Measurements from ENCODE around the gene MOGAT2.

The MOGAT2 gene

DNA sequence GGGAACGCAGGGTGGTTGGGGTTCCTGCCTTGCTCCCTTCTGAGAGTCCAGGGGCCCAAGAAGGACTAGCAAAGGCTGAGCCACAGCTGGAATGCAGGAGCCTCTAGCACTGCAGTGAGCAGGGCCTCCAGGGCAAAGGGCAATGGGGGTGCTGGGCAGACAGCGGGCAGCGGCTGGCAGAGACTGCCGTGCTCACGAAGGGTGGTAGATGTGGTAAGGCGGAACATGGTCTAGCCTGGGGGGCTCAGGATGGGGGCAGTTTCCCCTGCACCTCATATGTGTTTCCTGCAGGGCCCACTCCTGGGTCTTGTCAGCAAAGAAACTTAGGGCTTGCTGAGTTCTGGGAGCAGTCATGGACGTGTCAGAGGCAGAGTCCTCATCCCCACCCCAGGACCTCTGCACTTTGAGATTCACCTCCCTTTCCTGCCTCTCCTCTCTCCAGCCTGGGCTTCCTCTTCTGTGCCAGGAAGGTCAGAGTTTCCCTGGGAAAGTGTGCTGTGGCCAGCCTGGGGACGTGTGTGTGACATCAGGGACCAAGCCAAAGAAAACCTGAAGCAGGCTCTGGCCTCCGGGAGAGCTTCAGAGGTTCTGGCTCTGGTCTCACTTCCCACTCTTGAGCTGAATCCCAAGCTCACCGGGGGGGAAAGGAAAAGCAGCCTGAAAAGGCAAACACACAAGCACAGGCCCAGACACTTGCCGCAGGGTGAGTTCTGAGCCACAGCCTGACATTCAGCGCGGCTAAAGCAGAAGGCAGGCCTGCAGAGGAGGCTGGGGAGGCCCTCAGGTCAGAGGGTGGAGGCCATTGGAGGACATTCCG lies 4.4 kb downstream of the MOGAT2 start:
- H3K4me2 ChIP-seq (ENCODE audit: low read length), result no peak overlapping the region
- H3K27me3 ChIP-seq (ENCODE audit: control insufficient read depth, insufficient read depth, low read length), result peaks cover 35% of the 10 kb centered on the region
- H3K4me1 ChIP-seq (ENCODE audit: control insufficient read depth, insufficient read depth, low read length), result no peaks in the 10 kb centered on the region
- H3K36me3 ChIP-seq (ENCODE audit: insufficient read depth, low read length), result no peaks in the 10 kb centered on the region
- no peaks in the 10 kb centered on the region for H3K9me3 ChIP-seq (replicated peaks; ENCODE audit: low read length)
- no peak overlapping the region for H3K9ac ChIP-seq (ENCODE audit: low read depth, low read length)
- H3K4me3 ChIP-seq (ENCODE audit: low read length), result no peak overlapping the region

DNA sequence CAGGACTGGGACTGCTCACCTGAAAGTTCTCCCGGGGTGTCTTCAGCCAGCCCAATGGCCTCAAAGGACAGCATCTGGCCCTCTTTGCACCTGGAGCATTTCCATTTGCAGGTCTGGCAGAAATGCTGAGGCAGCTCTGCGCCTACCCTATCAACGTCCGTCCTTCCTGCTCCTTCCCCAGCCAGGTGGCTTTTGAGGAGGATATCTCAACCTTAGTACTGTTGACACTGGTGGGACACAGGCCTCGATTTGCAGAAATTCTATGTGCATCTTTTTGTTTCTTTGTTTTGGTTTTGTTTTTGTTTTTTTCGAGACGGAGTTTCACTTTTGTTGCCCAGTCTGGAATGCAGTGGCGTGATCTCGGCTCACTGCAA lies 5.0 kb downstream of the MOGAT2 start:
- Histone ChIP-seq H3K4me1 (ENCODE audit: control insufficient read depth, insufficient read depth, low read length) (no peaks in the 10 kb centered on the region), H3K27me3 (ENCODE audit: control insufficient read depth, insufficient read depth, low read length) (peaks cover 31% of the 10 kb centered on the region), H3K4me3 (ENCODE audit: low read length) (no peak overlapping the region), H3K36me3 (ENCODE audit: insufficient read depth, low read length) (no peaks in the 10 kb centered on the region), H3K9me3 (replicated peaks; ENCODE audit: low read length) (no peaks in the 10 kb centered on the region), H3K9ac (ENCODE audit: low read depth, low read length) (no peak overlapping the region), H3K4me2 (ENCODE audit: low read length) (no peak overlapping the region)

DNA sequence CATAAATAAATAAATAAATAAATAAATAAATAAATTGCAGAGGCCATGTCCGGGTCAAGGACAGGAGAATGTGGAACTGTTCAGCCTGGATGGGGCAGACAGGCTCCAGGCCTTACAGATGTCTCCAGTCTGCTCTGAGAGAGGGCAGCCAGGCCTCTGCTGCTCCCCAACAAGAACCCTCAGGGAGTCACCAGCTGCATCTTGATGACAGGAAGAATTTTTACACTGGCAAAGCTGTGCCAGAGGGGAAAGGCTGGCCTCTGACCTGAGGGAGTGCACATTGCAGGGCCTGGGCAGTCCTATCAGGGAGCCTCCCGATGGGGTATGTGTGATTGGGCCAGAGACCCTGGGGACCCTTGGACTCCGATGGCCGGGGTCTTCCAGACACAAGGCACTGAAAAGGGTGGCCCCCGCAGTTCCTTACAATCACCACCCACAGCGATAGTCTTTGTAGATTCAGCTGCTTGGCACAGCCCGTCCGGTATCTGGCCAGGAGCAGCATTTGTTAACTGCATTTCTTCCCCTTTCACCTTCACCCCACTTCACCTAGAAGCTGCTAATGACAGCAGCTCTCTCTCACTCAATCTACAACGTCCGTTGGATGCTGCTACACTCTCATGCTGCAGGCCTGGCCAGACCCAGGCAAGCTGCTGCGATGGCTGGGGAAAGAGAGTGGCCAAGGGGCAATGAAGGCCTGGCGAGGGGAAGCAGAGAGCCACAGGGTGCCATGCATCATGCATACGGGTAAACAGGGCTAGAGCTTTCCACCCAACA lies 8.1 kb downstream of the MOGAT2 start:
- peaks cover 27% of the 10 kb centered on the region for H3K27me3 ChIP-seq (ENCODE audit: control insufficient read depth, insufficient read depth, low read length)
- H3K4me3 ChIP-seq (ENCODE audit: low read length), result no peak overlapping the region
- no peaks in the 10 kb centered on the region for H3K9me3 ChIP-seq (replicated peaks; ENCODE audit: low read length)
- no peaks in the 10 kb centered on the region for H3K4me1 ChIP-seq (ENCODE audit: control insufficient read depth, insufficient read depth, low read length)
- no peak overlapping the region for H3K4me2 ChIP-seq (ENCODE audit: low read length)
- no peak overlapping the region for H3K9ac ChIP-seq (ENCODE audit: low read depth, low read length)
- no peaks in the 10 kb centered on the region for H3K36me3 ChIP-seq (ENCODE audit: insufficient read depth, low read length)

DNA sequence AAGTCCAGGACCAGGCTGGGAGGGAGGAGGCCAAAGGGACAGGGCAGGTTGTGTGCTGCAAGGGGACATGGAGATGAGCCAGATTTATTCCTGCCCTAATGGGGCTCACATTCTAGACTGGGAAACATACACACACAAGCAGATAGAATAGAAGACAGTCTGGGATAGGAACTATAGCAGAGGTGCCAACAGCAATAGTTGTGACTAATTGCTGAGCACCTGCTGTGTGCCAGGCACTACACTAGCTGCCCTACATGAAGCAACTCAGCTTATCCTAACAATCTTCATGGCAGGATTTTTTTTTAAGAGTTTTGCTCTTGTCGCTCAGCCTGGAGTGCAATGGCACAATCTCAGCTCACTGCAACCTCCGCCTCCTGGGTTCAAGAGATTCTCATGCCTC lies 11.4 kb downstream of the MOGAT2 start:
- H3K9me3 ChIP-seq (replicated peaks; ENCODE audit: low read length), result no peaks in the 10 kb centered on the region
- no peaks in the 10 kb centered on the region for H3K36me3 ChIP-seq (ENCODE audit: insufficient read depth, low read length)
- no peaks in the 10 kb centered on the region for H3K4me1 ChIP-seq (ENCODE audit: control insufficient read depth, insufficient read depth, low read length)

DNA sequence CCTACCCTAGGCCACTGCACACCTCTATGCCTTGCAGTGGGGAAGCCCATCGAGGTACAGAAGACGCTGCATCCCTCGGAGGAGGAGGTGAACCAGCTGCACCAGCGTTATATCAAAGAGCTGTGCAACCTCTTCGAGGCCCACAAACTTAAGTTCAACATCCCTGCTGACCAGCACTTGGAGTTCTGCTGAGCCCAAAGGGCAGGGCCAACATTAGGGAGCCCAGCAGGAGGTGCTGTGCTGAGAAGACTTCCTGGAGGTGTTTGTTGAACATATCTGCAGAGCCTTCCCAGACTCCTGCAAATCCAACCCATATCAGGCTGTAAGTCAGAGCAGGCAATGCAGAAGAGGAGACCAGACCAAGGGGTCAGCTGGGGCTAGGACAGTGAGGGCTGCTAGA lies 13.5 kb downstream of the MOGAT2 start:
- H3K36me3 ChIP-seq (ENCODE audit: insufficient read depth, low read length), result no peaks in the 10 kb centered on the region
- no peaks in the 10 kb centered on the region for H3K9me3 ChIP-seq (replicated peaks; ENCODE audit: low read length)
- H3K9ac ChIP-seq (ENCODE audit: low read depth, low read length), result no peak overlapping the region
- no peak overlapping the region for H3K4me2 ChIP-seq (ENCODE audit: low read length)
- peaks cover 52% of the 10 kb centered on the region for H3K27me3 ChIP-seq (ENCODE audit: control insufficient read depth, insufficient read depth, low read length)
- no peaks in the 10 kb centered on the region for H3K4me1 ChIP-seq (ENCODE audit: control insufficient read depth, insufficient read depth, low read length)
- H3K4me3 ChIP-seq (ENCODE audit: low read length), result no peak overlapping the region

More for the DNA sequence above, 11.4 kb downstream of the MOGAT2 start:
- Histone ChIP-seq H3K4me2 (ENCODE audit: low read length) (no peak overlapping the region), H3K27me3 (ENCODE audit: control insufficient read depth, insufficient read depth, low read length) (peaks cover 48% of the 10 kb centered on the region), H3K4me3 (ENCODE audit: low read length) (no peak overlapping the region), H3K9ac (ENCODE audit: low read depth, low read length) (no peak overlapping the region)

DNA sequence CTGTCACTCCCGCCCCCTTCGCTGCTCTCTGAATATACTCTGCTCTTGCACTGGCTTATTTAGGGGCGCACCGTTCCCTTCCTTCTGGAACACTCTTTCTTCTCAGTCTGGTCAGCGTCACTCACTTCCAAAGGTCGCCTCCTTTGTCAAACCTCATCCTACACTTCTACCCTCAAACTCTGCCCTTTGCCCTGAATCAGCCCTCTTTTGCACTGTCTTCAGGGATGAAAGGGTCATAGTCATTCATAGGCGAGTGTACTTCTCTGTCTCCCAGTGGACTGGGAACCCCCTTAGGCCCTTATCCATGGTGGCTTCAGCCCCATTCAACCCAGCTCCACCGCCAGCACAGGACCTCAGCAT lies 15.4 kb downstream of the MOGAT2 start:
- Histone ChIP-seq H3K9ac (ENCODE audit: low read depth, low read length) (no peak overlapping the region), H3K4me3 (ENCODE audit: low read length) (no peak overlapping the region), H3K9me3 (replicated peaks; ENCODE audit: low read length) (no peaks in the 10 kb centered on the region), H3K36me3 (ENCODE audit: insufficient read depth, low read length) (no peaks in the 10 kb centered on the region), H3K27me3 (ENCODE audit: control insufficient read depth, insufficient read depth, low read length) (peaks cover 59% of the 10 kb centered on the region), H3K4me2 (ENCODE audit: low read length) (no peak overlapping the region), H3K4me1 (ENCODE audit: control insufficient read depth, insufficient read depth, low read length) (no peaks in the 10 kb centered on the region)

DNA sequence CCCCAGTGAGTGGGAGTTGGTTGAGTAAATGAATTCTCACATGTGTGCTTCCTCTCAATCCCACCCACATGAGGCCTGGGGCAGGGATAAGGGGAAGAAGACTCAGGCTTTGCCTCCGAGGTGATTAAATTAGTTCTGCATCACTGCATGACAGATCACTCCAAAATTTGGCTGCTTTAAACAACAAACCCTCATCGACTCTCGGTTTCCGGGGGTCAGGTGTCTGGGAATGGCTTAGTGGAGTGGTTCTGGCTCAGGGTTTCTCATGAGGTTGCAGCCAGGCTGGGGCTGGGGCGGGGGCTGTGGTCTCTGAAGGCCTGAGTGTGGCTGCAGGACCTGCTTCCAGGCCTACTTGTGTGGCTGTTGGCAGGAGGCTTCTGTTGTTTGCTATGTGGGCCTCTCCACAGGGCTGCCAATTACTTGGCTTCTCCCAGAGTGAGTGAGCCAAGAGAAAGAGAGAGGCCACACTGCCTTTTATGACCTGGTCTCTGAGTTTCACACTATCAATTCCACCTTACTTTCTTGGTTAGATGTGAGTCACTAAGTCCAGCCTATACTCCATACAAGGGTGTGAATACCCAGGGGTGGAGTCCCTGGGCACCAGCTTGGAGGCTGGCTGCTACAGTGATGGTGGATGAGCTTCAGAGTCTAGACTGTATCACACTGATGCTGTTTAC lies 15.9 kb downstream of the MOGAT2 start:
- Histone ChIP-seq H3K4me1 (ENCODE audit: control insufficient read depth, insufficient read depth, low read length) (no peaks in the 10 kb centered on the region), H3K27me3 (ENCODE audit: control insufficient read depth, insufficient read depth, low read length) (peaks cover 54% of the 10 kb centered on the region)

DNA sequence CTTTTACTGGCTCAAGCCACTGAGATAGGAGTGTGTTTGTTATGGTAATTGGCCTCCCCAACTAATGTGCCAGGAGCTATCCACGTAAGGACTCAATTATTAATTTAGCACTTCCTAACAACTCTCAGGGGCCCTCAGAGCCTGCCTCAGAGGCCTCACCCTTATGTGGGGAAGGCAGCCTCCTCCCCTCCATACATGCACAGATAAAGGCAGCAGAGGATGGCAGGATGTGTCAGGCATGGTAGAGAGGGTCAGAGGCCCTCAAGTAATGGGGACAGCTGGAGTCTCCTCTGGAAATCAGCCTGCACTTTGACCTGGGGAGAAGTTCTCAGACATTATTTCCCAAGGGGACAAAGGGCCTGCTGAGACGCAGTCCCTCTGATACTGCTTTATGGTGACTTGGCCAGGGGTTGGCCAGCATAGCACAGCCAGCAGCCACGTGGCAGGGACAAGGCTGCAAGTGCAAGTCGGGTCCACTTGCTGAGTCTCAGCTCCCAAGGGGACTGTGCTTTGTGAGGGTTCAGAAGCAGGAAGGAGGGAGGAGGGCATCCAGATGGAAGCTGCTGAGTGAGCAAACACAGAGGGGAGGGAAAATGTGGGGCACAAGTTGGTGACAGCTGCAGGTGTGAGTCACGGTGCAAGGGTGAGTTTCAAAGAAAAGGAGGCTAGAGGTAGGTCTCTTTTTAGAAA lies 17.0 kb downstream of the MOGAT2 start:
- Histone ChIP-seq H3K27me3 (ENCODE audit: control insufficient read depth, insufficient read depth, low read length) (peaks cover 49% of the 10 kb centered on the region), H3K9ac (ENCODE audit: low read depth, low read length) (no peak overlapping the region), H3K9me3 (replicated peaks; ENCODE audit: low read length) (no peaks in the 10 kb centered on the region), H3K4me1 (ENCODE audit: control insufficient read depth, insufficient read depth, low read length) (no peaks in the 10 kb centered on the region), H3K4me2 (ENCODE audit: low read length) (no peak overlapping the region), H3K4me3 (ENCODE audit: low read length) (no peak overlapping the region), H3K36me3 (ENCODE audit: insufficient read depth, low read length) (no peaks in the 10 kb centered on the region)

More for the DNA sequence above, 15.9 kb downstream of the MOGAT2 start:
- no peak overlapping the region for H3K4me3 ChIP-seq (ENCODE audit: low read length)
- H3K36me3 ChIP-seq (ENCODE audit: insufficient read depth, low read length), result no peaks in the 10 kb centered on the region
- no peak overlapping the region for H3K4me2 ChIP-seq (ENCODE audit: low read length)
- H3K9me3 ChIP-seq (replicated peaks; ENCODE audit: low read length), result no peaks in the 10 kb centered on the region
- H3K9ac ChIP-seq (ENCODE audit: low read depth, low read length), result no peak overlapping the region

DNA sequence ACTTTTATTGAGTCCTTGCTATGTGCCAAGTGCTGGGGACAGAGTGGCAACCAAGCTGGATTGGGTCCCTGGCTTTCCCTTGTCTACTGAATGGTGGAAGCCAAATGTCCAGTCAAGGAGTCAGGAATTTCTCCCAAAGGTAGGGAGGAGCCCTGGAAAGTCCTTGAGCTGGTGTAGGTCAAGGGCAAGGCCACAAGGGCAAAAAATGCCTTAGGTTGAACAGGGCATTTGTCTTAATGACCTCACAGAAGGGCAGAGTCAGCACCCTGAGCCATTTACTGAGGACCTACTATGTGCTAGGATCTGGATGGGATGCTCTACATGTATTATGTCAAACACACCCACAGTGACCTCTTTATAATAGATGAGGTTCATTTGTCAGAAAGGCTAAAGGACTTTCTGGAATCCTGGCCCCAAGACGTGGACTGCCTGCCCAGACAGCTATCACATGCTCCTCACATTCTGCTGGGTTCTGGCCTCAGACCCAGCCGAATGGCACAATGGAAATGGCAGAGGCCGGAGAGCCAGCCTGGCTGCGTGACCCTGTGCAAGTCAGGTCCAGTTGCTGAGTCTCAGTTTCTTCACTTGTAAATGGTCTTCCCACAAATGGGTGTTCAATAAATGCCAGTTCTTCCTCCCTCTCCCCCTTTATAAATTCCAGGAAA lies 17.7 kb downstream of the MOGAT2 start:
- no peaks in the 10 kb centered on the region for H3K9me3 ChIP-seq (replicated peaks; ENCODE audit: low read length)
- H3K4me3 ChIP-seq (ENCODE audit: low read length), result no peak overlapping the region
- peaks cover 50% of the 10 kb centered on the region for H3K27me3 ChIP-seq (ENCODE audit: control insufficient read depth, insufficient read depth, low read length)
- H3K4me2 ChIP-seq (ENCODE audit: low read length), result no peak overlapping the region
- no peak overlapping the region for H3K9ac ChIP-seq (ENCODE audit: low read depth, low read length)
- no peaks in the 10 kb centered on the region for H3K4me1 ChIP-seq (ENCODE audit: control insufficient read depth, insufficient read depth, low read length)
- H3K36me3 ChIP-seq (ENCODE audit: insufficient read depth, low read length), result no peaks in the 10 kb centered on the region

DNA sequence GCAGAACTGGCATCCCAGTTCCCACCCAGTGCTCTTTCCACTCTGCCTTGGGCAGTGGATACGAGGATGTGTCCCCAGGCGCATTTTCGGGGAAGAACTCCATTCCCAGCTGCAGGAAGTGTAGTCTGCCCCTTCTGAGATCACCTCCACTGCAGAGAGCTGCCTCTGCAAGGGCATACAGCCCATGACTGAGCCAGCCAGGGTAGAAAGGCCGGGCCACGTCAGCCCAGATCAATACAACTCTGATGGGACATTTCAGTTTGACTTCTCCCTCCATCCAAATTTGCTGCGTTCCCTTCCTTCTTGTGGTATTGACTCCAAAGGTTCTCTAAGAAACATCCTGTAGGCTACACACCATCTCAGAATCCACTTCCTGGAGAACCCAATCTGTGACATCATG lies 19.7 kb downstream of the MOGAT2 start:
- Histone ChIP-seq H3K36me3 (ENCODE audit: insufficient read depth, low read length) (no peaks in the 10 kb centered on the region), H3K4me1 (ENCODE audit: control insufficient read depth, insufficient read depth, low read length) (no peaks in the 10 kb centered on the region), H3K27me3 (ENCODE audit: control insufficient read depth, insufficient read depth, low read length) (peaks cover 45% of the 10 kb centered on the region), H3K9me3 (replicated peaks; ENCODE audit: low read length) (no peaks in the 10 kb centered on the region), H3K4me3 (ENCODE audit: low read length) (no peak overlapping the region), H3K4me2 (ENCODE audit: low read length) (no peak overlapping the region), H3K9ac (ENCODE audit: low read depth, low read length) (no peak overlapping the region)

DNA sequence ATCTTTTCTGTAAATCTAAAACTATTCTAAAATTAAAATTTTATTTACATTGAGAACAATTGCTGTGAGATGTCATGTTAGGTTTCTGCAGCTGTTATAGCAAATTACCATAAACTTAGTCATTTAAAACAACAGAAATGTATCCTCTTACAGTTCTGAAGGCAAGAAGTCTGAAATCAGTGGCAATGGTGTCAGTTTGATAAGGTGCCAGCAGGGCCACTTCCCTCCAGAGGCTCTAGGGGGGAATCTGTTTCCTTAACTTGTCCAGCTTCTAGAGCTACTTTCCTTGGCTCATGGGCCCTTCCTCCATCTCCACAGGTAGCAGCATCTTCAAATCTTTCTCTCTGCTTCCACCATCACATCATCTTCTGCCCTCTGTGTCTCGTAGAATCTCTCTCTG lies 23.0 kb downstream of the MOGAT2 start:
- Histone ChIP-seq H3K4me1 (ENCODE audit: control insufficient read depth, insufficient read depth, low read length) (no peaks in the 10 kb centered on the region), H3K27me3 (ENCODE audit: control insufficient read depth, insufficient read depth, low read length) (peaks cover 56% of the 10 kb centered on the region), H3K4me3 (ENCODE audit: low read length) (no peak overlapping the region), H3K9me3 (replicated peaks; ENCODE audit: low read length) (no peaks in the 10 kb centered on the region), H3K4me2 (ENCODE audit: low read length) (no peak overlapping the region), H3K9ac (ENCODE audit: low read depth, low read length) (no peak overlapping the region), H3K36me3 (ENCODE audit: insufficient read depth, low read length) (no peaks in the 10 kb centered on the region)

Data from skeletal muscle satellite cell (primary cell).